Stimulated activated CD4-positive, alpha-beta T cell treated with anti-CD3 and anti-CD28 coated beads, Interleukin-15, amount 100 ng/mL, for 1 hour (primary cell): ENCODE data around the gene MAB21L1.

Source experiments
- DNase-seq, 2 donors: peaks; one replicate each; pipeline ENCODE4 v3.0.0-alpha.2; 2020; ENCODE audit warnings: low read depth in 1 of 2, low spot score in 1 of 2

MAB21L1 gene

DNA sequence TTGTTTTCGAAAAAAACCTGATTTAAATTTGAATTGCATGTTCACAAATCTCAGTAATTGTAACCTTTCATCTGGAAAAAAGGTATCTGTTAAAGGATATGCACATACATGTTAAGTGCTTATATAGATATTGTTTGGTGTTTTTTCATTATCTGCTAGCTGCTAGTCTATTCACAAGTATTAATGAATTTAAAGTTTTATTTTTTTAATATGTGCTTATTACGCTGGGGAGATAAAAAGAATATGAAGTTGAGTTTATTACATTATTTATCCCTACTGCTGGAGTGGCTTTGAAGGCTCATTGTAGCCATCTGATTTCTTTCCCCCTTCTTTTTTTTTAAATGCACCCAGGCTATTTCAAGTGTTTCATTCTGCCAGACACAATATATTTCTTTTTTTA is 3.9 kb upstream of the MAB21L1 start:
- DNase-seq = no peak

DNA sequence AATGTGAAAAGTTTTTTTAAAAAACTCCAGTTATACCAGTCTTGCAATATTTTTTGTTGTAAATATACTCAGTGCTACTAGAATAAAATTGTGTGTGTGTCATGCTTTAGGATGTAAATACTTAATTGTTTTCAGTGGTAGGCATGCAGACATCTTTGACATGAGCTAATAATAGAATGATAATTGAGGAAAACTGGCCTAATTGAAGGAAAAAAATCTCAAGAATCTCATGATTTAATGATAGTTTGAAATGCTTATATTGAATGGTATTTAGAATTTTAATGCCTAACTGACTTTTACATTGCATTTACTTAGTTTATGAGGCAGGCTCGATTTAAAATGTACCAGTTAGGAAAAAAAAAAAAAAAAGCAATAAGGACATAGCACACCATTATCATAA is 3.2 kb upstream of the MAB21L1 start:
- DNase-seq = no peak

DNA sequence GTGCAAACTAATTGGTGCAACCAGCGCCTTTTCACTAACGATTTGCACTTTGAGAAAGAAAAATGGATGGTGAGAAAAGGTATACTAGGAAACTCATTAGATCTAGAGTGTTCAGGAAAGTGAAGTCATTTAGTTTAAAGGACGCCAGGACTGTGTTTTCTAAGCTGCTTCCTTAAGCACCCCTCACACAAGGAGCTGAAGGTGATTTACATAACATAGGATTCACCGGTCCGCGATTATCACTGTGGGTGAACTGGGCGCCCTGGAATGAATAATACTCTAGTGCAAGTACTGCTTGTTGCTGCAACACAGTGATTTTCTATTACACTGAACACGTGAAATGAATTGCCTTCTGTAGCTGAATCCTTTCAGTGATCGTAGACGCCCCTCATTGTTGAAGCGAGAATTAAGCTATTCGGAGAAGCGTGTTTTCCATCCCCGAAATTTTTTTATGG is 2.6 kb upstream of the MAB21L1 start:
- no peak for DNase-seq

DNA sequence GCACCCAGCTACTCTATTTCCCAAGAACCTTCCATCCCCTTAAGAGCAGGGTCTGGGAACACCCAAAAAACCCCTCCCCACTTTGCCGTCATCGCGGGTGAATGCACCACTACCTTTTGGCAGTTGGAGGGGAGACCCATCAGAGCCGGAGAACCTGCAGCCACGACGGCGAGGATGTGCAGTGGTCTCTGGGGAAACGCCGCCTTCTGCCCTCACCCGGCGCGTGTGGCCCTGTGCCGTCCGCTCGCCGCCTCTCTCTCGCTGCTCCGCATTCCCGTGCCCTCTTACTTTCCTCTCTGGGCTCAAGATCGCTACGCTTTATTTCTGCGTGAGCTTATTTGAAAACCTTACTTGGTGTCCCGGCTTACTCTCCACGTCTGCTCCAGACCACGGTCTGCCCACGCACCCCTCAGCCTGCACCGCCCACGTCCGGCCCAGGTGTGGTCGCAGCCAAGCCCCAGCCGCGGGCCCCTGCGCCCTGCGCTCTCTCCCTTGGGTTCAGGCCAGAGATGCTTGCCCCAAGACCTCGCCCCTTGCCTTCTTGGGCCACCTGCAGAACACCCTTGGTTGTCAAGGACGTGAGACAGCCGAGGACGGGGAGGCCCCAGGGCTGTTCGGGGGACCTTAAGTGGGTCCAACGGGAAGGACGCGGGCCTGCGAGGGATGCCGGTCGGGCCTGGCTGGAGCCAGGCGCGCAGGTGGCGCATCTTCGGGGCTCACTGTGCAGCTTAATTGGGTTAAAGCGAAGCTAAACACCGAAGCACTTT is 2.0 kb upstream of the MAB21L1 start:
- DNase-seq = no peak

DNA sequence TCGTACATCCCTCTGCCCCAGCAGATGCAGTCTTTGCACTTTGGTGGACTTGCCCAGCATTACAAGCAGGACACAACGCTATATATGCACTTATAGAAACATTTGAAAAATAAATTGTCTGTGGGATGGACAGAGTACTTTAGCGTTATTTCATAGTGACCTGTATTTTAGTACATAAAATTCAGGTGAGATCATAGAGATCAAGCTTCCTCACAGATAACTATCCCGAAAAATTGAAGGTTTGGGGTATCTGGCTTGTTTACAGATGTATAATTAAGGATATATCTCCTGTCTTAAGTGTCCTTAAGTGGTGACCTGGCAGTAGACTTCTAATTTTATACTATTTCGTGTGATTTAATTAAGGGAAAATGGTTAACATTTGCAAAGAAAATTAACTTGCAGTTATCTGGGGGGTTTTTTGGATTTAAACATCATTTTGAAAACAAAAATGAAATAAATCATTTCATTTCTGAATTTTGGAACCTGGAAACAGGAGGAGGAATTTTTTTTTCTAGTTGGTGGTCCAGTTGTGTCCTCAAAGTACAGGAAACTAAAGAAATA is 977 bp upstream of the MAB21L1 start:
- DNase-seq = no peak

DNA sequence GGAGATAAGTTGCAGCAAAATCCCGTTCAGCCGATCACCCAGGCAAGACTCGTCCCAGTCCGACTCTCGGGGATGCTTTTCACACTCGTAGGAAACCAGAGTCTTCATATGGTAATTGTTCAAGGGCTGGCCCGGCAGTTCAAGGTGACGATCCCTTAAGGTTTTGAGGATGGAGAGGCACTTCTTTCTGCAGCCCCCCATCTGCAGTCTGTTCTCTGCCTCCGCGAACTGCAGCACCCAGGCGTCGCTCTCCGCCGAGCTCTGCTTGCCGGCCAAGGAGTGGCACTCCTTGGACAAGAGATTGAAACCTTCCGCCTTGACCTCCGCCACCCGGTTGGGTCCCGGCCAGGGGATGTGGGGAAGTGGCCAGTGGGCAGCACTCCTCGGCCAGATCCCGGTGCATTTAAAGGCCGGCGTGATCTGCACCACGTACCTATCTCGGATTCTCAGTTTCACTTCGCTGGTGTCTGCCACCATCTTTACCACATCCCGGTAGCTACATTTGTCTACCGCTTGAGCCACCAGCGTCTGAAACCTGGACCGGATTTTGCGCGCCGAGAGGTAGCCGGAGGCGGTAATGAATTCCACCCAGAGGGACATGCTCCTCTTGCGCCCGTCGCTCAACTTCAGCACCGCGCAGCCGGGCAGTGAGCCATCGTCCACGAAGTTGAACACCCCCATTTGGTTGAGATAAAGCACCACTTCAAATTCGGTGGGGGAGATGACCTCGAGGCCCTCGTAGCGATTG is 1.1 kb downstream of the MAB21L1 start:
- DNase-seq = no peak

DNA sequence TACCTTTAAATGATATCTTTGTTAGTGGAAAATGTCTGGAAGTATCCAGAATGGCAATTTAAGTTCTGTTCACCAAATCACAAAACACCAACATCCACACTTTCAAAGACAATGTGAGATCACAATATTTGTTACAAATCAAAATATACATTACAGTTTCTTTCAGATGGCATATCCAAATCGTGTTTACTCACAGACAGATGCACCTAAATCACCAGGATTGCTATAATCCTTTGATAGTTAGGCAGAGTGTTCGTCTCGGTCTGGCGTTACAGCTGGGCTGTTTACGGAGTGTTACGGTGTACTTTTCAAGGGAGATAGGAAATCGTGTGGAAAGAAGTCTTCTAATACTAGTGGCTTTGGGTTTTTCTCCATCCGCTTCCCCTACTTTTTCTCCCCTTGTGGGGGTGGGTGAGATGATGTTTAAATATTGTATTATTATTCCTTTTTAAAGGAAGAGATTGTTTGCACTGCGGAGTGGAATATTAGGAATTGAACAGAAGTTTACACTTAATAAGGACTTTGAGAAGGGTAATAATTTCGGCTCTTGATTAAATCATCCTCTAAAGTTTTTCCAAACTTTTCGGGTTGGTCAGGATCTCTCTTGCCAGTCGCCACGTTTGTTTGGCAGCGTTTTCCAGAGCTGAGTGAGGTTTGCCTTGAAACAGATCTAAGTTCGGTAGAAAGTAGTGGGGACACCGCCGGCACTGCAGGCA is 1.8 kb downstream of the MAB21L1 start:
- DNase-seq = no peak

DNA sequence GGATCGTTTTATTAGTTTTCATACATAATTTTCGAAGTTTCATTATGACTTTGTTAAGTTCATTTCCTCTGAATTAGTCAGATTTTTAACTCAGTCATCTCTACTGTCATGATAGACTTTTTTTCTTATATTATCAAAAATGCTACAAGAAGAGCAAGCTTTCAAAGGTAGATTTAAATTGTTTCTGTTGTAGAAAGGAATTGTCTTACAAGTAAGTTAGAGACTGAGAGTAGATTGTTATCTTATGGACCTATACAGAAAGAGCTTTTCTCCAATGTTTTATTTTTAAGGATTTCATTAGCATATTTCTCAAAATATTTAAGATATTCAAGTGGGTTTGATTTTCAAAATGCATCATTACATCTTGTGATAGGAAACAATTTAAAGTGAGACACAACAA is 2.7 kb downstream of the MAB21L1 start:
- no peak for DNase-seq

DNA sequence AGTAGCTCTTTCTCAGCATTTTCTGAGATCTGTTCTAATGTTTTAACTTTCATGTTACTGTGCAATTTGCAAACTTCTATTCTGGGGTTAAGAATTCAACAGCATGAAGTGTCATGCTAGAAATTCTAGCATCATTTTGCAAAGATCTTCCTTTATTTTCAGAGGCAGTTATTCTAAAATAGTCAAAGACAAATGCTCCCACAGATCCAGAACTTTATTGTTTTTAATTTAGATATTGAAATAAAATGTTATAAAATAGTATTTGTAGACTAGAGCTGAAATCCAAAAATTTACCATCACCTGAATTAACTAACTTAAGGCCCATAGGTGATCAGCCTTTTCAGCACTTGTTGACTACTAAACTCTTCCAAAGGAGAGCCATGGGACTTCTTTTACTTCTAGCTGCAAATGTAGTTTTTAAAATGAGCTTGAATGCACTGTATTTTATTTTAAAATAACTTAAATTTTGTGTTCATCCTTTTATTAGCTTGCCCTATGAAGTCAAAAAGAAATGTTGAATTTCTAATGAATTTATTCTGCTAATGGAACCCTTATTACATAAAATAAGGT is 3.2 kb downstream of the MAB21L1 start:
- DNase-seq = no peak

DNA sequence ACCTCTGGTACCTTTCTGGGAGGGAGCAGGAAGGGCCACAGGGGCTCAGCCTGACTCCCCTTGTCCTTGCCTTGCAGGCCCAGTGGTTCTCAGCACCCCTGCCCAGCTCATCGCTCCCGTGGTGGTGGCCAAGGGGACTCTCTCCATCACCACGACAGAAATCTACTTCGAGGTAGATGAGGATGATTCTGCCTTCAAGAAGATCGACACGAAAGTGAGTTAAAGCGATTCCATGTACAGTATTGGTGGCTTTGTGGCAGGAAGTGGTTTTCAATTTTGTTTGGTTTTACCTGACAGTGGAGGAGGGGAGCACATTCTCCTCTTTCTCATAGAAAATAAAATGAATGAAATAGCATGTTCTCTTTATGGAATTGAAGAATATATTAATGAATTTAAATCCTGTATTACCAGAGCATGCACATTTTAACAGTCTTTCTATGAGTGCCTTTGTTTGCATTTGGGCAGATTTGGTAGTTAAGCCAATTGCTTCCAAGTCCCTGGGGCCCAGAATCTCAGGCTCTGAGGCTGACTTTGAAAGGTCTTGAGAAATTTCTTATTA is 4.1 kb downstream of the MAB21L1 start:
- no peak for DNase-seq

DNA sequence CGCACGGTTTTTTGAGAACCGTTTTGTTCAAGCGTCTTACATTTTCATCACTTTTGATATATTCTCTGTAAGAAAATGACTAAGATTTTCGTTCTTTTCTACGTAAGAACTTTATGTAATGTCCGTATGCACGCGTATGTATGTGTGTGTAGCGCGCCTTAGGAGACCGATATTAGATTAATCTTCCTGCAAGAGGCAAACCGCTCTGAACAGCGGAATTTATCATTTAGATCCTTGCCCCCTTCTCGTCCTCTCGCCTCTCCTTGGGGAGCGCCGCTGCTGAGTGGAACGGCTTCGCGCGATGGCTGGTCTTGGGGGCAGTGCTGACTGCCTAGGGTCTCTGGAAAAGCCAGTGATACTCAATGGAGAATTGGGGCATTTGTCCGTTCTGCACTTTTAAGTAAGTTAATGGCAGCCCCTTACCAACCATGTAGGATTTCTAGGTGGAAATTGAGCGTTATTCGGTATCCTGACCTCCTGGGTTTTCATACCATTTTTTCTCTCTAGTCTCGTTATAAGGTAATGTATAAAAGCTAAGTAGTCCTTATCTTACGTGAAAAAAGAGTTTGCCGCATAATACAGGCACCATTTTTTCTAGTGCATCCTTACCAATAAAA is 4.7 kb downstream of the MAB21L1 start:
- no peak for DNase-seq

DNA sequence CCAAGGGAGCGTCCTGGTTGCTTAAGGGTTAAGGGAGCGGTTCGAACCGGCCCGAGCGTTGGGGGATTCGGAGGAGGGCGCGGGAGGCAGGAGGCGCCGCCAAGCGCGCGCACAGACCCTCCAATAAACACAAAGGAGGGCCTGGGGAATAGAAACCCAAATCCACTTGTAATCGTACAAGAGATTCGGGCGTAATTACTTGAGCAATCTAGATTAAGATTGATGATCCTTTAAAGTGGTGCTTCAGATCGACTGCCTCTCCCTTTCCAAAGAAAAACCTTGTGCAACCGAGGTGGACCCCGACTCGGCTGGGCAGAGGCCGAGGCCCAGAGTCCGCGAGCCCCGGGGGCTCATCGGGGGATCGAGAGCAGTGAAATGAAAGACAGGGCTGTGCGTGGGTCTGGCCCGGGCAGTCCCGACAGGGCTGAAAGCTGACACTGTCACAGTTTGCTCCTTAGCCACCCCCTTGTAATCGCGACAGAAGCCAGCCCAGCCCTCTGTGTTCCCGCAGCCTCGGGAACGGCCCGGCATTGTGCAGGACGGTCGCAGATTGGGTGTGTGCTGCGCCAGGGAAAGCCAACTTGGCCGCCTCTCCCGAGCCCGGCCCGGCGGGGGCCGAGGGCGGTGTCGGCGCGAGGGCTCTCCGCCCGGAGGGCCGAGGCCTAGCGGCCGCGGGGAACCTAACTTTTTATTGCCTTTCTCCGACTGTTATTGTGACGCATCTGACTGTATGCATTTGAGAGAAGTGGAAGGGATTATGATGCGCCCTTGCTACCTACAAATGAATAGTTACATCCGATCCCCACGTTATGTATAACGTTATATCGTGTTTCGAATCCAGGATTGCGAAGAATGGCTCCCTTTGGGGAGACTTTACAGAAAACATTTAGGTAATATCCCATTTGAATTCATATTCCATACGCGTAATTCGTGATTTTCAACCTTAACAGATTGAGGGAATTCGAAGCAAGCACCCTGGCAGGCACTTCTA is 5.5 kb downstream of the MAB21L1 start:
- DNase-seq = no peak

DNA sequence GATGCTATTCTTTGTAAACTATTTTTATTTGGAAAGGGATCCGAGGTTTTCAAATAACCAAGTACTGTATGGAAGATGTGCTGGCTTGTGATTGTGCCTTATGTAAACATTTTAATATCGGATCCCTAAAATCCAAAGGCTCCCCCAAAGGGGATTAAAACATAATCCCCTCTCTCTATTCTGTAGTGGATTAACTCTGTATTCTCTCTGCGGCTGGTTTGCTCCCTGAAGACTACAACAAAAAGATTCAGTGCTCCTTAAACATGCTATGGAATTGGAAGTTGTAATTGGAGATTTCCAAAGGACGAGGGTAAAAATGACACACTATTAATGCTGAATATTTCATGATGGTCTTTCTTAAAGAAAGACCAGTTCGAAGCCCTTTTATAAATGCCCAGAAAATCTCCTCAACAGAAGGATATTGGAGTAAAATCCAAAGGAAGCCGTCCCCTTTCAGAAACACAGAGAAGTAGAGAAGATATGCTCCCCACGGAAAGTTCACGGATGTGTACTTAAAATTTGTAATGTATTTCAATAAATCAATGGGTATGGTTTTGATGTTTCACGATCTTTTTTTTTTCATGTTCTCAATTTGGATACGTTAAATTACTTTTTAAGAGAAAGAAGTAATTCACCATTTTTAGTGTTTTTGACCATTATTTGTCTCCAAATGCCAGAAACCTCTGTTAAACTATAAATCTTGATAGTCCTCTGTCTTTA is 6.5 kb downstream of the MAB21L1 start:
- no peak for DNase-seq

DNA sequence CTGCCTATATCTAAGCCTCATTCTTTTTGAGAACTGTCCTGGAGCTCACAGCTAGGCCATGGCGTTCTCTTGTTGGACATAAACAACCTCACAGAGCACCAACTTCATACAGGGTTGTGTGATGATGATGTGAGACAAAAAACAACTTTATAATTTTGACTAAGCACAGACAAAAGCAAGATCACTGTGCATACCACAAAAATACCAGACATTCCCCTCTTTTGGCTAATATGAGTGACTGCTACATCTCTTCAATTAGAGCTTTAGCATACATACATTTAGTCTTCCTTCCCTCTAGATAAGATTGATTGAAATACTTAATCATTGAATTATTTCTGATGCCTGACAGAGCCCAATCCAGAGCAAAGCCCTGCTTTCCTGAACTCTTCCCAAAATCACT is 8.3 kb downstream of the MAB21L1 start:
- no peak for DNase-seq

DNA sequence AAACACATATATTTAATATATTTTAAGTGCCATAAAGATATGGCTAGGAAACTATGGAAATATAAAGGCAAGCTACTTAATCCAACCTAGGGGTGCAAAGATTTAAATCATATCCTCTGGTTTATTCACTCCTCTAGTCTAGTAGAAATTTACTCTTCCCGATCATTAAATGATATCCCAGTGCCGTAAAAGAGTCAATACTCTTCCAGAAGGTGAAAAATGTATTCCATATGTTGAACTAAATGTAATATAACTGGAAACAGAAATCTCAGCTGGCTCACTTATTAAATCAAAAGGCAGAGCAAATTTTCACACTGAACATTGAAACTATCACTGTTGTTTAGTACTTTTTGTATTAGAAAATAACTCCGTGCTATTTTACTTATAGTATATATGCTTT is 11.1 kb downstream of the MAB21L1 start:
- no peak for DNase-seq

DNA sequence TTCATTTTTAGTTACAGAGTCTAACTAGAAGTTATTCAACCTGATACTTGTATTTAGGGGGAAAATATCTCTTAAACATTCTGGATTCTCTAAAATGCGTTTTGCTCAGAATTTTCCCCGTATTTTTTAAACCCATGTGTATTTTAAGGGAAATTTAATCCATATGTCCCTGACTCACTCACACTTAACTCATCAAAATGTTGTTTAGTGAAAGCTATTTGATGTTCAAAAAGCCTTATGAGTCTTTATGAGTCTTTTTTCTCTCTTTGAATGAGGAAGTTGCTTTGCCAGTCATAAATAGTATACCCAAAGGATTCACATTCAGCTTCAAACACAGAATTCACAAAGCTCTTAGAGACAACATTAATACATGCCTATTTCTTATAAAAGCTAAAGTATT is 16.4 kb downstream of the MAB21L1 start:
- no peak for DNase-seq

DNA sequence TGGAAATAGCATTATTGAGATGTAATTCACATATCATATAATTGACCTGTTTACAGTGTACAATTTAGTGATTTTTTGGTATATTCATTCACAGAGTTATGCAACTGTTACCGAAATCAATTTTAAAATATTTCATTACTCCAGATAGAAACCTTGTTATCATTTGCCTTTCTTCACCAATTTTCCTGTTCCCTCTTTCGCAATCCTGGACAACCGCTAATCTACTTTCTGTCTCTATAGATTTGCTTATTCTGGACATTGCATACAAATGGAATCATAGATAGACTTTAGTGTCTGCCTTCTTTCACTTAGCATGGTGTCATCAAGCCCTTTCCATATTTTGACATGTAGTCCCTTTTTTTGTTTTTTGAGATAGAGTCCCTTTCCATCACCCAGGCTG is 19.2 kb downstream of the MAB21L1 start:
- no peak for DNase-seq

DNA sequence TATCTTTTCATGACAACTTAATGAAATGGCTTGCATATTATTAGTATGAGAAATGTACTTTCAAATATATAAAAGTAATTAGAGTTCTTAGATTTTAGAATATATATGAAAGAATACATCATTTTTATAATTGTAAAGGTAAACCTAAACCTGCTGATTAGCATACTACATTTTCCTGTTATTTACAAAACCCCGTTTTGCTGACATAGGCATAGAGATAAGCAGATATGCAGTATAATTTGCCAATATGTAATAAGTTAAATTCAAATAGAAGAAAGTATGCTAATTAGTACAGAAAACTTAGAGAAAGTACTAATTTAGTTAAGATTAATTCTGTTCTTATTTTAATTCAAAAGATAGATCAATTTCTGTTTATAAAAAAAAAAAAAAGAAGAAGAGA is 21.5 kb downstream of the MAB21L1 start:
- DNase-seq = no peak

DNA sequence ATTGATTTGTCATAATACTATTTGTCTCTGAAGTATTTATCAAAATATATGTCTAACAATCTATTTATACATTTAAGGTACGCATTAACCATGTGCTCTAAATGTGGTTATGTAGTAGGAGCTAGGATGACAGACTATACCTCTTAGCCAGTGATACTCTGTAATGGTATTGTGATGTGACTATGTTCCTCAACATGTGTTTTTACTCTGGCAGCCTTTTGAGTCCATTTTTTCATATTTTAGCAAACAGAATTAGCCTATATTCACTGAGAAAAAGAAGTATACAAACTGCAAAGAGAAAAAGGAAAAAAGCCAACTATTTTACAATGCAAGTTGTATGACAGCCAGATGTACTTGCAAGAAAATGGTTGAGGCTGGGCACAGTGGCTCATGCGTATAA is 26.7 kb downstream of the MAB21L1 start:
- no peak for DNase-seq
